Stomach (tissue), 4 donors: ENCODE results near the gene DYRK1A.

ENCODE experiments used
- CTCF ChIP-seq, 7 experiments: fragments of 450-650 bp in 4 of 7; fragments of 200-600 bp in 3 of 7; sonication (generic) in 3 of 7; IDR thresholded peaks; one replicate each; pipeline ENCODE4 v1.5.1; 2016 to 2019; ENCODE audit warnings: antibody characterized with exemption in 7 of 7, control low read depth in 2 of 7, mild to moderate bottlenecking in 1 of 7
- EP300 ChIP-seq: sonication (generic); formaldehyde crosslinking; IDR thresholded peaks from one replicate; pipeline ENCODE4 v1.6.1; 2017; ENCODE audit warnings: antibody characterized with exemption
- POLR2A ChIP-seq, 4 donors: fragments of 450-650 bp; IDR thresholded peaks; one replicate each; pipeline ENCODE4 v1.6.1; 2016; ENCODE audit warnings: antibody characterized with exemption in 4 of 4, control low read depth in 2 of 4, mild to moderate bottlenecking in 1 of 4, moderate library complexity in 1 of 4
- POLR2AphosphoS5 ChIP-seq, 3 donors: sonication (generic); formaldehyde crosslinking; IDR thresholded peaks; one replicate each; pipeline ENCODE4 v1.6.1; 2016; ENCODE audit warnings: antibody characterized with exemption in 3 of 3

GRCh38 chr21:37415939-37416338, 49.4 kb downstream of the DYRK1A start:
- no peak for TF ChIP-seq POLR2AphosphoS5 (IDR thresholded peaks at IDR 0.05)
- no peak for TF ChIP-seq CTCF (IDR thresholded peaks at IDR 0.05)
- TF ChIP-seq POLR2A (IDR thresholded peaks at IDR 0.05) = no peak
- no peak for TF ChIP-seq EP300
